SK-N-MC (cell line): Measurements from ENCODE around the gene CHRNA4.

Experiments
- EZH2 ChIP-seq: fragments of 200-600 bp; sonication (generic); IDR thresholded peaks from one replicate; pipeline ENCODE4 v1.6.1; 2017; ENCODE audit warnings: antibody characterized with exemption
- POLR2AphosphoS5 ChIP-seq: IDR thresholded peaks from 2 replicates; pipeline ENCODE4 v1.6.1; 2012; ENCODE audit warnings: mild to moderate bottlenecking, low read depth, low read length, borderline replicate concordance

DNA sequence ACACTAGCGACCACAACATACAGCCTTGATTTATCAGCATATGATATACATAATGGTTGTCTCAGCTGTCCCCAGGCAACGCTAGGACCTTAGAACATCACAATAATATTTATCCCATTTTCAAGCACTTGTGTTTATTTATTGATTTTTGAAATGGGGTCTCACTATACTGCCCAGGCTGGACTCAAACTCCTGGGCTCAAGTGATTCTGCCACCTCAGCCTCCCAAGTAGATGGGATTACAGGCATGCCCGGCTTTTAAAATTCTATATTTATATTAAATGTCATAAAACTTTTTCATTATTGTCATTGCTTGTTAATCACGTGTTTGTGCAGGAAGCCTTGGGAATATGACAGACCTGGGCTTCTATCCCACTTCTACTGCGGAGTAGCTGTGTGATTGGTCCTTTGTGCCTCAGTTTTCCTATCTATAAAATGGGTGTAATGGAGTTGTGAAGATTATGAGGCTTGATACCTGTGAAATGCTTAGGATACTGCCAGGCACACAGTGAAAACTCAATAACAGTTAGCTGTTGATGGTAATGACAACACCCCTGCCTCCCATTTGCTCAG is 58.0 kb downstream of the CHRNA4 start:
- TF ChIP-seq EZH2 = no peak
- no peak for TF ChIP-seq POLR2AphosphoS5
